ENCODE results near the gene EML6. TPM values are rescaled to one million over a fixed set of nuclear protein-coding genes. Genes with fewer than 3 reads are reported as not detected.
A peak's percentile ranks its signal among the peaks of the same experiment; 100 is the strongest.

Gene EML6
- total and polyA plus RNA-seq, 2 experiments from 2014 or later = 2.7 to 6.2 TPM

GRCh38 chr2:54725343-54726099 is 2.1 kb downstream of the EML6 start:
- peak overlapping the region; percentile 100 for H3K4me2 ChIP-seq

GRCh38 chr2:54726431-54726830 is 3.0 kb downstream of the EML6 start:
- H3K4me3 Mint-ChIP-seq = no peak overlapping the region
- H3K27me3 Mint-ChIP-seq (ENCODE audit: insufficient read depth, low read depth, poor library complexity) = peaks cover 36% of the 10 kb centered on the region
- TF ChIP-seq REST (IDR thresholded peaks at IDR 0.05; ENCODE audit: unreplicated experiment) = no peak
- no peak for TF ChIP-seq POLR2AphosphoS5 (IDR thresholded peaks at IDR 0.05; ENCODE audit: low read depth)
- no peak for TF ChIP-seq EZH2phosphoT487 (IDR thresholded peaks at IDR 0.05; ENCODE audit: unreplicated experiment)
- TF ChIP-seq EZH2 (IDR thresholded peaks at IDR 0.05; ENCODE audit: low read depth, unreplicated experiment) = no peak
- no peak for TF ChIP-seq JUNB (IDR thresholded peaks at IDR 0.05; ENCODE audit: unreplicated experiment)
- TF ChIP-seq ZNF114 (CRISPR knock-in tag; IDR thresholded peaks at IDR 0.05) = no peak
- TF ChIP-seq CREB1 (CRISPR knock-in tag; IDR thresholded peaks at IDR 0.05; ENCODE audit: low read depth) = no peak
- TF ChIP-seq, protein P1, sequence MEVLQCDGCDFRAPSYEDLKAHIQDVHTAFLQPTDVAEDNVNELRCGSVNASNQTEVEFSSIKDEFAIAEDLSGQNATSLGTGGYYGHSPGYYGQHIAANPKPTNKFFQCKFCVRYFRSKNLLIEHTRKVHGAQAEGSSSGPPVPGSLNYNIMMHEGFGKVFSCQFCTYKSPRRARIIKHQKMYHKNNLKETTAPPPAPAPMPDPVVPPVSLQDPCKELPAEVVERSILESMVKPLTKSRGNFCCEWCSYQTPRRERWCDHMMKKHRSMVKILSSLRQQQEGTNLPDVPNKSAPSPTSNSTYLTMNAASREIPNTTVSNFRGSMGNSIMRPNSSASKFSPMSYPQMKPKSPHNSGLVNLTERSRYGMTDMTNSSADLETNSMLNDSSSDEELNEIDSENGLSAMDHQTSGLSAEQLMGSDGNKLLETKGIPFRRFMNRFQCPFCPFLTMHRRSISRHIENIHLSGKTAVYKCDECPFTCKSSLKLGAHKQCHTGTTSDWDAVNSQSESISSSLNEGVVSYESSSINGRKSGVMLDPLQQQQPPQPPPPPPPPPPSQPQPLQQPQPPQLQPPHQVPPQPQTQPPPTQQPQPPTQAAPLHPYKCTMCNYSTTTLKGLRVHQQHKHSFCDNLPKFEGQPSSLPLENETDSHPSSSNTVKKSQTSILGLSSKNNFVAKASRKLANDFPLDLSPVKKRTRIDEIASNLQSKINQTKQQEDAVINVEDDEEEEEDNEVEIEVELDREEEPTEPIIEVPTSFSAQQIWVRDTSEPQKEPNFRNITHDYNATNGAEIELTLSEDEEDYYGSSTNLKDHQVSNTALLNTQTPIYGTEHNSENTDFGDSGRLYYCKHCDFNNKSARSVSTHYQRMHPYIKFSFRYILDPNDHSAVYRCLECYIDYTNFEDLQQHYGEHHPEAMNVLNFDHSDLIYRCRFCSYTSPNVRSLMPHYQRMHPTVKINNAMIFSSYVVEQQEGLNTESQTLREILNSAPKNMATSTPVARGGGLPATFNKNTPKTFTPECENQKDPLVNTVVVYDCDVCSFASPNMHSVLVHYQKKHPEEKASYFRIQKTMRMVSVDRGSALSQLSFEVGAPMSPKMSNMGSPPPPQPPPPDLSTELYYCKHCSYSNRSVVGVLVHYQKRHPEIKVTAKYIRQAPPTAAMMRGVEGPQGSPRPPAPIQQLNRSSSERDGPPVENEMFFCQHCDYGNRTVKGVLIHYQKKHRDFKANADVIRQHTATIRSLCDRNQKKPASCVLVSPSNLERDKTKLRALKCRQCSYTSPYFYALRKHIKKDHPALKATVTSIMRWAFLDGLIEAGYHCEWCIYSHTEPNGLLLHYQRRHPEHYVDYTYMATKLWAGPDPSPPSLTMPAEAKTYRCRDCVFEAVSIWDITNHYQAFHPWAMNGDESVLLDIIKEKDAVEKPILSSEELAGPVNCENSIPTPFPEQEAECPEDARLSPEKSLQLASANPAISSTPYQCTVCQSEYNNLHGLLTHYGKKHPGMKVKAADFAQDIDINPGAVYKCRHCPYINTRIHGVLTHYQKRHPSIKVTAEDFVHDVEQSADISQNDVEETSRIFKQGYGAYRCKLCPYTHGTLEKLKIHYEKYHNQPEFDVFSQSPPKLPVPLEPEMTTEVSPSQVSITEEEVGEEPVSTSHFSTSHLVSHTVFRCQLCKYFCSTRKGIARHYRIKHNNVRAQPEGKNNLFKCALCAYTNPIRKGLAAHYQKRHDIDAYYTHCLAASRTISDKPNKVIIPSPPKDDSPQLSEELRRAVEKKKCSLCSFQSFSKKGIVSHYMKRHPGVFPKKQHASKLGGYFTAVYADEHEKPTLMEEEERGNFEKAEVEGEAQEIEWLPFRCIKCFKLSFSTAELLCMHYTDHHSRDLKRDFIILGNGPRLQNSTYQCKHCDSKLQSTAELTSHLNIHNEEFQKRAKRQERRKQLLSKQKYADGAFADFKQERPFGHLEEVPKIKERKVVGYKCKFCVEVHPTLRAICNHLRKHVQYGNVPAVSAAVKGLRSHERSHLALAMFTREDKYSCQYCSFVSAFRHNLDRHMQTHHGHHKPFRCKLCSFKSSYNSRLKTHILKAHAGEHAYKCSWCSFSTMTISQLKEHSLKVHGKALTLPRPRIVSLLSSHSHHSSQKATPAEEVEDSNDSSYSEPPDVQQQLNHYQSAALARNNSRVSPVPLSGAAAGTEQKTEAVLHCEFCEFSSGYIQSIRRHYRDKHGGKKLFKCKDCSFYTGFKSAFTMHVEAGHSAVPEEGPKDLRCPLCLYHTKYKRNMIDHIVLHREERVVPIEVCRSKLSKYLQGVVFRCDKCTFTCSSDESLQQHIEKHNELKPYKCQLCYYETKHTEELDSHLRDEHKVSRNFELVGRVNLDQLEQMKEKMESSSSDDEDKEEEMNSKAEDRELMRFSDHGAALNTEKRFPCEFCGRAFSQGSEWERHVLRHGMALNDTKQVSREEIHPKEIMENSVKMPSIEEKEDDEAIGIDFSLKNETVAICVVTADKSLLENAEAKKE (CRISPR knock-in tag; IDR thresholded peaks at IDR 0.05) = no peak
- TF ChIP-seq ETS1 (IDR thresholded peaks at IDR 0.05) = no peak
- TF ChIP-seq NANOG (IDR thresholded peaks at IDR 0.05; ENCODE audit: borderline replicate concordance) = no peak

More at GRCh38 chr2:54725343-54726099, 2.1 kb downstream of the EML6 start:
- peak overlapping the region; percentile 92 for H3K4me3 Mint-ChIP-seq
- Histone ChIP-seq H3K79me2 (replicated peaks; ENCODE audit: insufficient read depth) (no peaks in the 10 kb centered on the region), H3F3A (replicated peaks; ENCODE audit: low read depth) (peaks cover 3% of the 10 kb centered on the region; the same call in 1 of the 2 replicates), H3K27me3 (ENCODE audit: insufficient read depth) (peaks cover 41% of the 10 kb centered on the region), H3K36me3 (ENCODE audit: insufficient read depth) (no peaks in the 10 kb centered on the region), H3K4me3 (peak overlapping the region; percentile 81), H3K4me1 (ENCODE audit: insufficient read depth) (peaks cover 6% of the 10 kb centered on the region), H3K27ac (ENCODE audit: low read depth) (no peak overlapping the region), H3K9me2 (ENCODE audit: insufficient read depth) (no peaks in the 10 kb centered on the region), H2AFZ (peak overlapping the region; percentile 98), H4K20me1 (replicated peaks; ENCODE audit: insufficient read depth) (no peaks in the 10 kb centered on the region; the same call in 1 of the 2 replicates)
- TF ChIP-seq EZH2 (IDR thresholded peaks at IDR 0.05; ENCODE audit: low read depth, unreplicated experiment) = no peak
- H3K4me1 Mint-ChIP-seq = peaks cover 6% of the 10 kb centered on the region
- H3K27ac Mint-ChIP-seq = no peak overlapping the region
- H3K36me3 Mint-ChIP-seq (ENCODE audit: low read depth) = no peaks in the 10 kb centered on the region; the same call in 2 of the 3 replicates
- peak; percentile 35 for DNase-seq (ENCODE audit: low spot score)
- H3K27me3 Mint-ChIP-seq (ENCODE audit: insufficient read depth, low read depth, poor library complexity) = peaks cover 36% of the 10 kb centered on the region
- peak; percentile 2 for ATAC-seq
- H3K9me3 Mint-ChIP-seq = no peaks in the 10 kb centered on the region

More at GRCh38 chr2:54726431-54726830, 3.0 kb downstream of the EML6 start:
- Histone ChIP-seq H3K27me3 (ENCODE audit: insufficient read depth) (peaks cover 41% of the 10 kb centered on the region), H3K4me3 (no peak overlapping the region), H3K36me3 (ENCODE audit: insufficient read depth) (no peaks in the 10 kb centered on the region), H3K79me2 (replicated peaks; ENCODE audit: insufficient read depth) (no peaks in the 10 kb centered on the region), H3K4me2 (no peak overlapping the region), H3K4me1 (ENCODE audit: insufficient read depth) (peaks cover 6% of the 10 kb centered on the region), H2AFZ (no peak overlapping the region), H3K27ac (ENCODE audit: low read depth) (no peak overlapping the region), H3F3A (replicated peaks; ENCODE audit: low read depth) (peaks cover 3% of the 10 kb centered on the region; the same call in 1 of the 2 replicates), H3K9me2 (ENCODE audit: insufficient read depth) (no peaks in the 10 kb centered on the region), H4K20me1 (replicated peaks; ENCODE audit: insufficient read depth) (no peaks in the 10 kb centered on the region; the same call in 1 of the 2 replicates)
- Mint-ChIP-seq H3K4me1 (peaks cover 6% of the 10 kb centered on the region), H3K36me3 (ENCODE audit: low read depth) (no peaks in the 10 kb centered on the region; the same call in 2 of the 3 replicates), H3K9me3 (no peaks in the 10 kb centered on the region), H3K27ac (no peak overlapping the region)
- ATAC-seq (no peak), DNase-seq (ENCODE audit: low spot score) (no peak)

All from GM23338 (cell line).